ENCODE measurements around the gene TNNI2. TPM values are rescaled to one million over a fixed set of nuclear protein-coding genes. Genes with fewer than 3 reads are reported as not detected.
A peak's percentile ranks its signal among the peaks of the same experiment; 100 is the strongest.

The TNNI2 gene
- total RNA-seq, 1 experiment from 2014 or later = 0.46 TPM

GRCh38 chr11:1814691-1815090 is 24.1 kb upstream of the TNNI2 start:
- no TSS peak for BruUV-seq (replicated peaks)
- Histone ChIP-seq H3K4me3 (ENCODE audit: low read depth in 2 of 2, low read length in 2 of 2) (no peak overlapping the region), H3K27me3 (ENCODE audit: control insufficient read depth, insufficient read depth, low read length) (no peaks in the 10 kb centered on the region), H3K27ac (ENCODE audit: low read length) (no peak overlapping the region), H3K9me3 (ENCODE audit: control insufficient read depth, insufficient read depth, low read depth, low read length) (peaks cover 3% of the 10 kb centered on the region; the same call in 1 of the 2 replicates), H3K36me3 (ENCODE audit: control insufficient read depth, insufficient read depth, low read length) (no peaks in the 10 kb centered on the region), H3K4me1 (ENCODE audit: control insufficient read depth, insufficient read depth, low read length) (no peaks in the 10 kb centered on the region)
- DNase-seq (ENCODE audit: low read depth, low spot score) = no peak
- in situ Hi-C loops (cut with HindIII; ENCODE audit: low pct_unique_long_range_greater_than_20kb, low sequenced_read_pairs) = no loop called here
- ATAC-seq = no peak
- POLR2A ChIA-PET = no interaction called here
- TF ChIP-seq SIN3A (IDR thresholded peaks at IDR 0.05; ENCODE audit: borderline replicate concordance, insufficient read depth, low read depth, low read length) = no peak
- TF ChIP-seq, protein P1, sequence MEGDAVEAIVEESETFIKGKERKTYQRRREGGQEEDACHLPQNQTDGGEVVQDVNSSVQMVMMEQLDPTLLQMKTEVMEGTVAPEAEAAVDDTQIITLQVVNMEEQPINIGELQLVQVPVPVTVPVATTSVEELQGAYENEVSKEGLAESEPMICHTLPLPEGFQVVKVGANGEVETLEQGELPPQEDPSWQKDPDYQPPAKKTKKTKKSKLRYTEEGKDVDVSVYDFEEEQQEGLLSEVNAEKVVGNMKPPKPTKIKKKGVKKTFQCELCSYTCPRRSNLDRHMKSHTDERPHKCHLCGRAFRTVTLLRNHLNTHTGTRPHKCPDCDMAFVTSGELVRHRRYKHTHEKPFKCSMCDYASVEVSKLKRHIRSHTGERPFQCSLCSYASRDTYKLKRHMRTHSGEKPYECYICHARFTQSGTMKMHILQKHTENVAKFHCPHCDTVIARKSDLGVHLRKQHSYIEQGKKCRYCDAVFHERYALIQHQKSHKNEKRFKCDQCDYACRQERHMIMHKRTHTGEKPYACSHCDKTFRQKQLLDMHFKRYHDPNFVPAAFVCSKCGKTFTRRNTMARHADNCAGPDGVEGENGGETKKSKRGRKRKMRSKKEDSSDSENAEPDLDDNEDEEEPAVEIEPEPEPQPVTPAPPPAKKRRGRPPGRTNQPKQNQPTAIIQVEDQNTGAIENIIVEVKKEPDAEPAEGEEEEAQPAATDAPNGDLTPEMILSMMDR (IDR thresholded peaks at IDR 0.05) = no peak
- no peak for TF ChIP-seq TCF7L2 (IDR thresholded peaks at IDR 0.05; ENCODE audit: low read depth, low read length)
- no peak for TF ChIP-seq REST (IDR thresholded peaks at IDR 0.05; ENCODE audit: insufficient read depth in 1 of 2, low read depth in 2 of 2, low read length in 1 of 2)
- TF ChIP-seq POLR2AphosphoS5 (IDR thresholded peaks at IDR 0.05; ENCODE audit: low read depth, low read length) = no peak
- intact Hi-C loops (cut with micrococcal nuclease; ENCODE audit: unreplicated experiment) = no loop called here
- CTCF ChIA-PET = interaction anchor here (0.7 kb wide), 1 partner anchor 120 kb away, joined by 3 read pairs; no protein-coding TSS in a partner anchor

DNA sequence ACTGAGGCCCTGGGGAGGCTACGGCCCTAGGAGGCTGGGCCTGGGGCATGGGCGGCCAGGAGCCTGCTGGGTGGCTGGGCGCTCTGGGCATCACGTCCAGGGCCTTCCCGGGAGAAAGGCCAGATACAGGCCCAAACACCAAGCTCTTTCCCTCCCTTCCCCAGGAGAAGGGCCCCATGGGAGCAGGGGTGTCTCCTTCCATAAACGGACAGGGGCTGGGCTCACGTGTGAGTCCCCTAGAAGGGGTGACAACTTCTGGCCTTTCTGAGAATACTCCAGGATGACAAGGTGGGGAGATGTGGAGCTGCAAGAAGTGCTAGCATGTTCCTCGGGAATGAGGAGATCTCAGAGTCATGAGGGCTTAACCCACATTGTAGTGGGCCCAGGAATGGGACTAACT is 23.5 kb upstream of the TNNI2 start:
- intact Hi-C loops (cut with micrococcal nuclease; ENCODE audit: unreplicated experiment) (no loop called here), in situ Hi-C loops (cut with HindIII; ENCODE audit: low pct_unique_long_range_greater_than_20kb, low sequenced_read_pairs) (no loop called here)
- Histone ChIP-seq H3K27ac (ENCODE audit: low read length) (no peak overlapping the region), H3K27me3 (ENCODE audit: control insufficient read depth, insufficient read depth, low read length) (no peaks in the 10 kb centered on the region), H3K36me3 (ENCODE audit: control insufficient read depth, insufficient read depth, low read length) (no peaks in the 10 kb centered on the region), H3K9me3 (ENCODE audit: control insufficient read depth, insufficient read depth, low read depth, low read length) (peaks cover 3% of the 10 kb centered on the region; the same call in 1 of the 2 replicates), H3K4me1 (ENCODE audit: control insufficient read depth, insufficient read depth, low read length) (peaks cover 3% of the 10 kb centered on the region), H3K4me3 (ENCODE audit: low read depth in 2 of 2, low read length in 2 of 2) (no peak overlapping the region)
- POLR2A ChIA-PET = no interaction called here
- TF ChIP-seq, protein P1 (IDR thresholded peaks at IDR 0.05) = no peak
- TF ChIP-seq REST (IDR thresholded peaks at IDR 0.05; ENCODE audit: insufficient read depth in 1 of 2, low read depth in 2 of 2, low read length in 1 of 2) (no peak), POLR2AphosphoS5 (IDR thresholded peaks at IDR 0.05; ENCODE audit: low read depth, low read length) (no peak), TCF7L2 (IDR thresholded peaks at IDR 0.05; ENCODE audit: low read depth, low read length) (no peak), SIN3A (IDR thresholded peaks at IDR 0.05; ENCODE audit: borderline replicate concordance, insufficient read depth, low read depth, low read length) (no peak)
- CTCF ChIA-PET = interaction anchor here (0.6 kb wide), 1 partner anchor 105 kb away, joined by 3 read pairs; no protein-coding TSS in a partner anchor
- ATAC-seq (0 out of 2 replicates have a peak, but pooled peaks have one; percentile 15), DNase-seq (ENCODE audit: low read depth, low spot score) (no peak)
- no TSS peak for BruUV-seq (replicated peaks)
